HCT116 (cell line): Measurements from ENCODE around the gene TBC1D8. TPM values are rescaled to one million over a fixed set of nuclear protein-coding genes. Genes with fewer than 3 reads are reported as not detected.

Source experiments
- ATAC-seq: fragments of 200-7000 bp; cut with Tn5 transposase; 2 replicates; pipeline ENCODE4 v1.9.1; 2020; ENCODE audit warnings: mild to moderate bottlenecking, moderate library complexity
- BruUV-seq: library from RNA; stranded (reverse); fragments of 400-500 nt; replicated peaks from 2 replicates; lab custom pipeline; 2021; lab: Mats Ljungman, UMichigan
- CTCF ChIA-PET: fragments of 300-600 bp; sonication (Branson Sonifier 250); formaldehyde crosslinking; loops from one replicate; lab custom pipeline; 2021; ENCODE audit warnings: antibody characterized with exemption; lab: Charles Lee
- POLR2A ChIA-PET: fragments of 300-600, 350-600 bp; sonication (Branson Sonifier 250); formaldehyde crosslinking; loops from one replicate; lab custom pipeline; 2021; ENCODE audit warnings: antibody characterized with exemption; lab: Charles Lee
- RAD21 ChIA-PET, 2 experiments: fragments of 300-600 bp; sonication (Branson Sonifier 250); formaldehyde crosslinking; loops; one replicate each; lab custom pipeline; 2023; ENCODE audit warnings: low total read pairs in 2 of 2; ENCODE audit not compliant: uncharacterized antibody in 2 of 2, unreplicated experiment in 2 of 2, low non-redundant PET in 1 of 2; lab: Charles Lee
- DNase-seq: peaks from one replicate; pipeline ENCODE4 v3.0.0-alpha.2; 2010; ENCODE audit warnings: low read depth, low spot score
- H2AFZ ChIP-seq: fragments of 200-600 bp; shearing (Covaris generic), sonication (generic); 2 replicates; pipeline ENCODE4 v1.6.1; 2017; ENCODE audit warnings: low read depth, mixed run types, mixed read lengths, antibody characterized with exemption, low read length; ENCODE audit not compliant: poor library complexity, severe bottlenecking
- H3K27ac ChIP-seq: 2 replicates; pipeline ENCODE4 v1.5.1; 2012; ENCODE audit warnings: low read depth, low read length
- H3K27me3 ChIP-seq: fragments of 200-600 bp; sonication (generic); 2 replicates; pipeline ENCODE4 v1.6.1; 2016; ENCODE audit warnings: mixed run types, low read length, mixed read lengths; ENCODE audit not compliant: insufficient read depth
- H3K36me3 ChIP-seq, 2 experiments: fragments of 200-500 bp in 1 of 2; fragments of 200-600 bp in 1 of 2; sonication (Bioruptor generic) in 1 of 2; sonication (generic) in 1 of 2; 2 replicates each; pipeline versions ENCODE4 v1.5.1 to v1.6.1; 2014 to 2016; ENCODE audit warnings: low read length in 2 of 2, inconsistent platforms in 1 of 2, mixed read lengths in 1 of 2, mixed run types in 1 of 2; ENCODE audit not compliant: insufficient read depth in 2 of 2, control insufficient read depth in 1 of 2
- H3K4me1 ChIP-seq, 2 experiments: fragments of 200-600 bp in 1 of 2; sonication (generic) in 1 of 2; 2 replicates each; pipeline versions ENCODE4 v1.5.1 to v1.6.1; 2012 to 2017; ENCODE audit warnings: low read length in 2 of 2, inconsistent platforms in 1 of 2, mild to moderate bottlenecking in 1 of 2, mixed read lengths in 1 of 2, mixed run types in 1 of 2, moderate library complexity in 1 of 2; ENCODE audit not compliant: insufficient read depth in 2 of 2, control insufficient read depth in 1 of 2
- H3K4me2 ChIP-seq: fragments of 200-600 bp; sonication (generic); 2 replicates; pipeline ENCODE4 v1.6.1; 2017; ENCODE audit warnings: mixed run types, low read length, mixed read lengths
- H3K4me3 ChIP-seq, 2 experiments: fragments of 200-600 bp in 1 of 2; sonication (generic) in 1 of 2; replicated peaks in 1 of 2; 2 replicates each; pipeline ENCODE4 v1.5.1; 2011 to 2016; ENCODE audit warnings: low read length in 2 of 2, control low read depth in 1 of 2, low read depth in 1 of 2, mild to moderate bottlenecking in 1 of 2, mixed read lengths in 1 of 2, mixed run types in 1 of 2
- H3K79me2 ChIP-seq: fragments of 200-600 bp; sonication (generic); 2 replicates; pipeline ENCODE4 v1.6.1; 2017; ENCODE audit warnings: mild to moderate bottlenecking, mixed run types, low read length, moderate library complexity, mixed read lengths; ENCODE audit not compliant: insufficient read depth
- H3K9ac ChIP-seq: fragments of 200-600 bp; sonication (generic); 2 replicates; pipeline ENCODE4 v1.6.1; 2016; ENCODE audit warnings: low read length, mixed read lengths
- H3K9me2 ChIP-seq: fragments of 200-600 bp; sonication (generic), shearing (Covaris generic); 2 replicates; pipeline ENCODE4 v1.6.1; 2017; ENCODE audit warnings: mixed run types, mild to moderate bottlenecking, moderate library complexity; ENCODE audit not compliant: insufficient read depth
- H3K9me3 ChIP-seq, 2 experiments: fragments of 200-500 bp in 1 of 2; fragments of 200-600 bp in 1 of 2; sonication (Bioruptor generic) in 1 of 2; sonication (generic) in 1 of 2; 2 replicates each; pipeline ENCODE4 v1.6.1; 2014 to 2017; ENCODE audit warnings: low read length in 2 of 2, mixed read lengths in 2 of 2, inconsistent platforms in 1 of 2, low read depth in 1 of 2, mild to moderate bottlenecking in 1 of 2, mixed run types in 1 of 2, moderate library complexity in 1 of 2; ENCODE audit not compliant: control insufficient read depth in 1 of 2, insufficient read depth in 1 of 2
- H4K20me1 ChIP-seq: fragments of 200-600 bp; sonication (generic), shearing (Covaris generic); 2 replicates; pipeline ENCODE4 v1.6.1; 2017; ENCODE audit warnings: mixed run types, mild to moderate bottlenecking, moderate library complexity; ENCODE audit not compliant: insufficient read depth
- ATF3 ChIP-seq: IDR thresholded peaks from 2 replicates; pipeline ENCODE4 v1.6.1; 2012
- CBX3 ChIP-seq: IDR thresholded peaks from 2 replicates; pipeline ENCODE4 v1.6.1; 2012; ENCODE audit warnings: low read depth
- CTCF ChIP-seq, 3 experiments: fragments of 200-600 bp in 1 of 3; sonication (generic) in 1 of 3; IDR thresholded peaks in 2 of 3; conservative IDR thresholded peaks in 1 of 3; 2 replicates each; pipeline ENCODE4 v1.5.1; 2012 to 2017; ENCODE audit warnings: low read depth in 2 of 3, low read length in 2 of 3, antibody characterized with exemption in 1 of 3, borderline replicate concordance in 1 of 3, control low read depth in 1 of 3, mild to moderate bottlenecking in 1 of 3, mixed read lengths in 1 of 3, mixed run types in 1 of 3, moderate library complexity in 1 of 3; ENCODE audit not compliant: insufficient read depth in 1 of 3
- ELF1 ChIP-seq: IDR thresholded peaks from 2 replicates; pipeline ENCODE4 v1.6.1; 2012; ENCODE audit warnings: low read depth, borderline replicate concordance
- EZH2 ChIP-seq: fragments of 200-600 bp; sonication (generic); IDR thresholded peaks from 2 replicates; pipeline ENCODE4 v1.6.1; 2017; ENCODE audit warnings: antibody characterized with exemption, mixed run types
- EZH2phosphoT487 ChIP-seq: fragments of 200-600 bp; IDR thresholded peaks from 2 replicates; pipeline ENCODE4 v1.6.1; 2018; ENCODE audit warnings: antibody characterized with exemption, borderline replicate concordance
- FOSL1 ChIP-seq: IDR thresholded peaks from 2 replicates; pipeline ENCODE4 v1.6.1; 2012; ENCODE audit warnings: low read depth
- JUND ChIP-seq: IDR thresholded peaks from 2 replicates; pipeline ENCODE4 v1.6.1; 2012
- MAX ChIP-seq: IDR thresholded peaks from 2 replicates; pipeline ENCODE4 v1.6.1; 2012
- POLR2A ChIP-seq: IDR thresholded peaks from 2 replicates; pipeline ENCODE4 v1.7.0; 2011; ENCODE audit warnings: borderline replicate concordance; ENCODE audit not compliant: insufficient read depth, insufficient read length; ENCODE audit errors: extremely low read depth
- POLR2AphosphoS5 ChIP-seq: IDR thresholded peaks from 2 replicates; pipeline ENCODE4 v1.6.1; 2011; ENCODE audit warnings: mild to moderate bottlenecking, low read depth, low read length, moderate library complexity
- RAD21 ChIP-seq: IDR thresholded peaks from 2 replicates; pipeline ENCODE4 v1.6.1; 2012; ENCODE audit warnings: low read depth, mild to moderate bottlenecking
- REST ChIP-seq: IDR thresholded peaks from 2 replicates; pipeline ENCODE4 v1.6.1; 2012; ENCODE audit warnings: low read depth
- SIN3A ChIP-seq: IDR thresholded peaks from 2 replicates; pipeline ENCODE4 v1.6.1; 2012; ENCODE audit warnings: low read depth
- SP1 ChIP-seq: IDR thresholded peaks from 2 replicates; pipeline ENCODE4 v1.6.1; 2012; ENCODE audit warnings: low read depth
- SRF ChIP-seq: IDR thresholded peaks from 2 replicates; pipeline ENCODE4 v1.6.1; 2012; ENCODE audit warnings: low read depth
- TCF7L2 ChIP-seq: IDR thresholded peaks from 2 replicates; pipeline ENCODE4 v1.7.0; 2011; ENCODE audit warnings: borderline replicate concordance, inconsistent platforms; ENCODE audit not compliant: insufficient read depth, insufficient read length; ENCODE audit errors: extremely low read depth
- YY1 ChIP-seq: IDR thresholded peaks from 2 replicates; pipeline ENCODE4 v1.6.1; 2011; ENCODE audit warnings: low read length, low read depth, moderate library complexity, mild to moderate bottlenecking; ENCODE audit not compliant: insufficient replicate concordance; ENCODE audit errors: extremely low read depth
- ZBTB33 ChIP-seq: IDR thresholded peaks from 2 replicates; pipeline ENCODE4 v1.6.1; 2011; ENCODE audit warnings: mild to moderate bottlenecking, low read length, moderate library complexity; ENCODE audit not compliant: insufficient replicate concordance; ENCODE audit errors: extremely low read depth
- ZNF274 ChIP-seq: fragments of 200-500 bp; sonication (Bioruptor generic); IDR thresholded peaks from 2 replicates; pipeline ENCODE4 v1.6.1; 2014; ENCODE audit warnings: mild to moderate bottlenecking, low read depth, low read length, inconsistent platforms
- intact Hi-C: fragments of 100-400 bp; cut with micrococcal nuclease; formaldehyde crosslinking; loops from 2 replicates; pipeline ENCODE4 v1.10.0; 2022
- total RNA-seq: library from RNA; stranded (reverse); gene quantifications from one replicate; pipeline ENCODE4 v1.2.1, GENCODE V29; 2021; ENCODE audit not compliant: unreplicated experiment

Gene TBC1D8
- total RNA-seq, 1 experiment from 2014 or later: 44.0 TPM

- intact Hi-C loops: loop anchor here (10.0 kb wide), 1 partner anchor 425 kb away; no protein-coding TSS in a partner anchor
- Histone ChIP-seq H3K4me1 (peaks cover 0 to 3% of the 10 kb centered on the region in 2 experiments; a peak in 1 of 4 replicates), H3K4me3 (no peak overlapping the region), H3K9me2 (no peaks in the 10 kb centered on the region), H3K79me2 (no peaks in the 10 kb centered on the region), H4K20me1 (no peaks in the 10 kb centered on the region), H2AFZ (no peak overlapping the region), H3K27ac (no peak overlapping the region), H3K27me3 (no peaks in the 10 kb centered on the region), H3K9ac (no peak overlapping the region), H3K36me3 (no peaks in the 10 kb centered on the region), H3K4me2 (no peak overlapping the region), H3K9me3 (no peaks in the 10 kb centered on the region)
- no TSS peak for BruUV-seq
- DNase-seq (no peak), ATAC-seq (no peak)
- POLR2A ChIA-PET: no interaction called here
- RAD21 ChIA-PET: no interaction called here
- CTCF ChIA-PET: interaction anchor here (1.6 kb wide), 1 partner anchor 147 kb away, joined by 4 read pairs; no protein-coding TSS in a partner anchor
- TF ChIP-seq FOSL1 (no peak), CTCF (IDR thresholded peaks at IDR 0.05 in 2 of 3, conservative IDR thresholded peaks at IDR 0.05 in 1 of 3; ENCODE audit: borderline replicate concordance in 1 of 3, insufficient read depth in 1 of 3, low read depth in 2 of 3, low read length in 2 of 3) (no peak), ELF1 (no peak), ATF3 (no peak), POLR2A (no peak), YY1 (no peak), RAD21 (no peak), ZBTB33 (no peak), REST (no peak), EZH2 (no peak), SRF (no peak), SP1 (no peak), SIN3A (no peak), ZNF274 (no peak), TCF7L2 (no peak), MAX (no peak), CBX3 (no peak), EZH2phosphoT487 (no peak), POLR2AphosphoS5 (no peak), JUND (no peak)
These were observed 8.3 kb upstream of the TBC1D8 start for GRCh38 chr2:101159526-101159925.
